ENCODE measurements around the gene EIF4ENIF1. TPM values are rescaled to one million over a fixed set of nuclear protein-coding genes. Genes with fewer than 3 reads are reported as not detected.
A peak's percentile ranks its signal among the peaks of the same experiment; 100 is the strongest.

The EIF4ENIF1 gene
- total and polyA plus RNA-seq, 2 experiments from 2014 or later: 18.0 to 26.5 TPM

DNA sequence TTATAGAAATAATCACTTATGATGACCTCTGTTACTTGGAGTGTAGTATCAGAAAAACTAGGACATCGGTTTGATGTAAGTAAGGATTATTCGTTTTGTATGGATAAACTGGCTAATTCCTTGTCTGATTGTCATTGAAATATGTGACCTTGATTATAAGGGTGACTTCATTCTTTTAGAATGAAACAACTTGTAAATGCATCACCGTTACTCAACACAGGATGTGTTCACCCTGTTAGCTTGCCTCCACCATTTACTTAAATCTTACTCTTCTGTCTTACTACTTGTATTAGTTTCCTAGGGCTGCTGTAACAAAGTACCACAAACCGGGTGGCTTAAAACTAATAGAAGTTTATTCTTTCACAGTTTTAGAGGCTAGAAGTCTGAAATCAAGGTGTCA, 14.6 kb upstream of the EIF4ENIF1 start:
- no peaks in the 10 kb centered on the region for H3K36me3 ChIP-seq
- no peaks in the 10 kb centered on the region for H3K4me1 ChIP-seq (ENCODE audit: low read depth)
- DNase-seq (ENCODE audit: low read depth in 1 of 2, low spot score in 1 of 2): peak in 1 of 2 donors; percentile 31
- H3K27ac ChIP-seq: no peak overlapping the region
- H3K9me3 ChIP-seq (ENCODE audit: low read depth): no peaks in the 10 kb centered on the region
- H3K27me3 ChIP-seq: no peaks in the 10 kb centered on the region
- TF ChIP-seq CTCF (IDR thresholded peaks at IDR 0.05; ENCODE audit: low read depth, low read length): no peak
- no peak overlapping the region for H3K4me3 ChIP-seq

- TF ChIP-seq CTCF (IDR thresholded peaks at IDR 0.05; ENCODE audit: low read depth, low read length): no peak
- H3K27me3 ChIP-seq: no peaks in the 10 kb centered on the region
- no peak for DNase-seq (ENCODE audit: low read depth in 1 of 2, low spot score in 1 of 2)
- no peaks in the 10 kb centered on the region for H3K36me3 ChIP-seq
- H3K27ac ChIP-seq: no peak overlapping the region
- H3K4me3 ChIP-seq: no peak overlapping the region
- H3K9me3 ChIP-seq (ENCODE audit: low read depth): no peaks in the 10 kb centered on the region
- H3K4me1 ChIP-seq (ENCODE audit: low read depth): no peaks in the 10 kb centered on the region
Measured at GRCh38 chr22:31503211-31503964, 13.7 kb upstream of the EIF4ENIF1 start.

DNA sequence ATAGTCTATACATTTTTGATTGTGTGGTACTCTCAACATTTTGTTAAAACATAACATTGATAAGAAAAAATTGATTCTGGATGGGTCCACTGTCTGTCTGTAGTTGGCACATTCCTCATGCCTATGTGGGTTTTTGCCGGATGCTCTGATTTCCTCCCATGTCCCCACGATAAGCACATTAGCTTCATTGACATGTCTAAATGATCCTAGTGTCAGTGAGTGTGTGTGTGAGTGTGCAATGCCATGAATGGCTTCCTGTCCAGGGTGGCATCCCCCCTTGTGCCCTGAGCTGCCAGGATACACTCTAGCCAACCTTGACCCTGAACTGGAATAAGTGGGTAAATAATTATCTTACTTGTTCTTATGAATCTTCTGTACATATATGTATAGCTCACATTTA, 12.1 kb upstream of the EIF4ENIF1 start:
- H3K27ac ChIP-seq: no peak overlapping the region
- no peaks in the 10 kb centered on the region for H3K9me3 ChIP-seq (ENCODE audit: low read depth)
- TF ChIP-seq CTCF (IDR thresholded peaks at IDR 0.05; ENCODE audit: low read depth, low read length): no peak
- no peak for DNase-seq (ENCODE audit: low read depth in 1 of 2, low spot score in 1 of 2)
- H3K36me3 ChIP-seq: no peaks in the 10 kb centered on the region
- H3K4me3 ChIP-seq: no peak overlapping the region
- no peaks in the 10 kb centered on the region for H3K4me1 ChIP-seq (ENCODE audit: low read depth)
- no peaks in the 10 kb centered on the region for H3K27me3 ChIP-seq

- Histone ChIP-seq H3K9me3 (ENCODE audit: low read depth) (no peaks in the 10 kb centered on the region), H3K4me3 (peak overlapping the region; percentile 65), H3K36me3 (no peaks in the 10 kb centered on the region), H3K27ac (no peak overlapping the region), H3K4me1 (ENCODE audit: low read depth) (no peaks in the 10 kb centered on the region), H3K27me3 (no peaks in the 10 kb centered on the region)
- TF ChIP-seq CTCF (IDR thresholded peaks at IDR 0.05; ENCODE audit: low read depth, low read length): no peak
- no peak for DNase-seq (ENCODE audit: low read depth in 1 of 2, low spot score in 1 of 2)
Measured at GRCh38 chr22:31497148-31497938, 7.7 kb upstream of the EIF4ENIF1 start.

DNA sequence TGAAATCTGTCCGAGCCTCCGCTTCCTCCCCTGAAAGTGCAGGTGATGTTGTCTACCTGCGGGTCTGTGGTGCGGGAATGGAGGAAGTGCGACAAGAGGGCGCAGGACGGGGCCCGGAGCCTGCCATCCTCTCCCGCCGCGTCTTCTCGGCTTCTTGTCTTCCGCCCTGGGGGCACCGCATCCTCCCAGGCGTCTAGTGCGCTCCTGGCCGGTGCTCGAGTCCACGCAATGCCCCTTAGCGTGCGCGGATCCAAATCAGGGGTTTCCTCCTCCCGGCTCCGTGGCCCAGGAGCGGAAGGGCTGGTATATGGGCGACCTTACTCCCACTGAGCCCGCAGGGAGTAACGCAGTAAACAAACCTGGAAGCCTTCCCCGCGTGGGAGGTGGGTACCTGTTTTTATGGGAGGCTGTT, 7.1 kb upstream of the EIF4ENIF1 start:
- H3K4me3 ChIP-seq: peak overlapping the region; percentile 65
- H3K36me3 ChIP-seq: no peaks in the 10 kb centered on the region
- no peak overlapping the region for H3K27ac ChIP-seq
- H3K4me1 ChIP-seq (ENCODE audit: low read depth): no peaks in the 10 kb centered on the region
- H3K9me3 ChIP-seq (ENCODE audit: low read depth): no peaks in the 10 kb centered on the region
- TF ChIP-seq CTCF (IDR thresholded peaks at IDR 0.05; ENCODE audit: low read depth, low read length): no peak
- H3K27me3 ChIP-seq: no peaks in the 10 kb centered on the region
- peak in 1 of 2 donors; percentile 14 for DNase-seq (ENCODE audit: low read depth in 1 of 2, low spot score in 1 of 2)
